Heart left ventricle (tissue), 13 donors: ENCODE data around the gene PAK1.

ENCODE experiments used
- POLR2A ChIP-seq, 2 donors: fragments of 450-650 bp; IDR thresholded peaks; one replicate each; pipeline ENCODE4 v1.6.1; 2017; ENCODE audit warnings: antibody characterized with exemption in 2 of 2, mild to moderate bottlenecking in 2 of 2, moderate library complexity in 2 of 2
- TF ChIP-seq, protein P1 (sequence below), 12 donors: fragments of 200-600 bp; sonication (generic) in 4 of 12; IDR thresholded peaks; one replicate each; pipeline versions ENCODE4 v1.5.0 to v1.8.0; 2018 to 2022; ENCODE audit warnings: antibody characterized with exemption in 12 of 12, mild to moderate bottlenecking in 5 of 12
- donor health status: ischemic (EF 13 %, LVEDD 7.1; RV severe dilation, severe dysfunction).
- donor health status: DM: no; HTN: yes; CAD: no.
- donor health status: DM: no; HTN: no; CAD: no.
- donor health status: ischemic (EF 25% LVEDD 6.9; RV normal size, moderate dysfunction).
- donor health status: ischemic (EF 25% LVEDD 5.7; RV mildly dilated, moderate dysfunction).
- donor health status: ischemic (EF 35%, LVEDD 5.7; RV mildly dilated, moderate dysfunction).
- donor health status: nonischemic (EF 11% LVEDD 7.7; RV severe dilation, severe dysfunction).
- donor health status: DM: yes; HTN: yes; CAD: no.
- donor health status: PGD.
- donor health status: ischemic (EF 29% LVEDD 5.4; RV normal size, mild dysfunction).
- donor health status: nonischemic (EF 23%, LVEDD 6.1; RV moderate dilation, normal function).

DNA sequence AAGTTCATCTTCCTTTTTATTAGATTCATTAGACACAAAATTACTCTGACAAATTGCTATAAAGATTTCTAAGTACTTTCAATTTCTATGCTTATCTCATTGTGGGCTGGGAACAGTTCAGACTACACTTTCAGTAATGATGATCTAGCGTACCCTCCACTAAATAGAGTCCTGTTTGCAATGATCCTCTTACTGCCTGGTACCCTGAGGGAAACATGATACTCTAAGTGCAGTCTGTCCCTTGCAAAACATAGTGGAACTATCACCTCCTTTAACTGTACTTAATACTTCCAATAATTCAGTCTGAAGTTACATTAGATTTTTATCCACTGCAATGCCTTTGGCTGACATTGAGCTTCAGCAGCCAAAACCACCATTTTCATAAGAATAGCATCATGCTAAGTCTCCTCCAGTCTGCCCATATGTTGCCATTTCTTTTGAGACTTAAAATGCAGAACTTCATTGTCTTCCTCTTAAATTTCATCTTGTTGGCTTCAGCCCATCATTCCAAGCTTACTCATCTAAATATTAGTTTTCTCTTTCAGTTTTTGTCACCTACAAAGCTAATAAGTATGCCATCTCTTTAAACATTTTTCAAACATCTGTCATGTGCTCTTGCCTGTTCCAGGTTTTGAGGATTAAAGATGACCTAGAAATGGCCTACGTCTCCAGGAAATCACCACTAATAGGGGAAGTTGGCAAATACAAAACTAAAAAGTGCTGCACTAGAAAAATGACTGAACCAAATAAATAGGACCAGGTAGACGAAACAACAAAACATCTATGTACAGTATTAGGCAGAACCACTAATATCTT, 55.5 kb downstream of the PAK1 start:
- TF ChIP-seq, protein P1, sequence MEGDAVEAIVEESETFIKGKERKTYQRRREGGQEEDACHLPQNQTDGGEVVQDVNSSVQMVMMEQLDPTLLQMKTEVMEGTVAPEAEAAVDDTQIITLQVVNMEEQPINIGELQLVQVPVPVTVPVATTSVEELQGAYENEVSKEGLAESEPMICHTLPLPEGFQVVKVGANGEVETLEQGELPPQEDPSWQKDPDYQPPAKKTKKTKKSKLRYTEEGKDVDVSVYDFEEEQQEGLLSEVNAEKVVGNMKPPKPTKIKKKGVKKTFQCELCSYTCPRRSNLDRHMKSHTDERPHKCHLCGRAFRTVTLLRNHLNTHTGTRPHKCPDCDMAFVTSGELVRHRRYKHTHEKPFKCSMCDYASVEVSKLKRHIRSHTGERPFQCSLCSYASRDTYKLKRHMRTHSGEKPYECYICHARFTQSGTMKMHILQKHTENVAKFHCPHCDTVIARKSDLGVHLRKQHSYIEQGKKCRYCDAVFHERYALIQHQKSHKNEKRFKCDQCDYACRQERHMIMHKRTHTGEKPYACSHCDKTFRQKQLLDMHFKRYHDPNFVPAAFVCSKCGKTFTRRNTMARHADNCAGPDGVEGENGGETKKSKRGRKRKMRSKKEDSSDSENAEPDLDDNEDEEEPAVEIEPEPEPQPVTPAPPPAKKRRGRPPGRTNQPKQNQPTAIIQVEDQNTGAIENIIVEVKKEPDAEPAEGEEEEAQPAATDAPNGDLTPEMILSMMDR (IDR thresholded peaks at IDR 0.05), result no peak
- no peak for TF ChIP-seq POLR2A (IDR thresholded peaks at IDR 0.05)
